ENCODE results near the gene RNASEH1.

Gene RNASEH1, protein sequence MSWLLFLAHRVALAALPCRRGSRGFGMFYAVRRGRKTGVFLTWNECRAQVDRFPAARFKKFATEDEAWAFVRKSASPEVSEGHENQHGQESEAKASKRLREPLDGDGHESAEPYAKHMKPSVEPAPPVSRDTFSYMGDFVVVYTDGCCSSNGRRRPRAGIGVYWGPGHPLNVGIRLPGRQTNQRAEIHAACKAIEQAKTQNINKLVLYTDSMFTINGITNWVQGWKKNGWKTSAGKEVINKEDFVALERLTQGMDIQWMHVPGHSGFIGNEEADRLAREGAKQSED

DNA sequence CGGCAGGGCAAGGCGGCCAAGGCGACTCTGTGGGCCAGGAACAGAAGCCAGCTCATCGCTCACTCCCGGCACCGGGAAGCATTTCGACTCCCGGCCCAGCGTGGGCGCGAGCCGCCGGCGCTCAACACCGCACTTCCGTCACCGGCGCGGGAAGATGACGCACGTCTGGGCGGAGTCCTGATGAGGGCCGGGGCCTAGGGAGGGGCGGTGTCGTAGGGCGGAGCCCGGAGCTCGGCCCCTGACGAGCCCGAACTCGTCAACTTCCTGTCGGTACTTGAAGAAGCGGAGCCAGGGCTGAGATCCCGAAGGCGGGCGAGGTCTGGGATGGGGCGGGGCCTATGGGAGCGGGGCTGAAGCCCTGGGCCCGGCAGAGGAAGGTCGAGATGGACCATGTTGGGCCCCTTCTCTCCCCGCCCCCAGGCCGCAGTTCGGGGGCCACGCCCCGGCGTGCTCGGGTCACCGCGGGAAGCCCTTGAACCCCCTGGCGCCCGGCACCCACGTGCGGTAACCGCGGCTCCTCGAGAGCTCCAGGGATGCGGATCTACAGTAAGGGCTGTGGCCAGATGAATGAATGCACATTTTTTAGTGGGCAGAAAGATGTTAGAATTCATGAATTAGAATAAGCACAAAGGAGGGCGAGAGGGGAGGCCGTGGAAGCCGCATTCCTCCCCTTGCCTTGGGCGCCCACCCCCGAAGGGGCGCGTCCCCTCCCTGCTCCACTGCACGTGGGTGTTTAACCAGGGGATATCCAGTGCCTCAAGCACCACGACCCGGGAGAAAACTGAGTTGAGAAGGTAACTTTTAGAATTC lies at the start of gene RNASEH1:
Gene RNASEH1, minus strand, starts transcription at position 129 of the 810 bp plus-strand sequence. Its CDS starts 73 bp downstream, at position 56.
- H3K4me3 ChIP-seq (ENCODE audit: low read depth, low read length), result peak within 1 kb of the TSS; percentile 87
- TF ChIP-seq, protein P1, sequence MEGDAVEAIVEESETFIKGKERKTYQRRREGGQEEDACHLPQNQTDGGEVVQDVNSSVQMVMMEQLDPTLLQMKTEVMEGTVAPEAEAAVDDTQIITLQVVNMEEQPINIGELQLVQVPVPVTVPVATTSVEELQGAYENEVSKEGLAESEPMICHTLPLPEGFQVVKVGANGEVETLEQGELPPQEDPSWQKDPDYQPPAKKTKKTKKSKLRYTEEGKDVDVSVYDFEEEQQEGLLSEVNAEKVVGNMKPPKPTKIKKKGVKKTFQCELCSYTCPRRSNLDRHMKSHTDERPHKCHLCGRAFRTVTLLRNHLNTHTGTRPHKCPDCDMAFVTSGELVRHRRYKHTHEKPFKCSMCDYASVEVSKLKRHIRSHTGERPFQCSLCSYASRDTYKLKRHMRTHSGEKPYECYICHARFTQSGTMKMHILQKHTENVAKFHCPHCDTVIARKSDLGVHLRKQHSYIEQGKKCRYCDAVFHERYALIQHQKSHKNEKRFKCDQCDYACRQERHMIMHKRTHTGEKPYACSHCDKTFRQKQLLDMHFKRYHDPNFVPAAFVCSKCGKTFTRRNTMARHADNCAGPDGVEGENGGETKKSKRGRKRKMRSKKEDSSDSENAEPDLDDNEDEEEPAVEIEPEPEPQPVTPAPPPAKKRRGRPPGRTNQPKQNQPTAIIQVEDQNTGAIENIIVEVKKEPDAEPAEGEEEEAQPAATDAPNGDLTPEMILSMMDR (IDR thresholded peaks at IDR 0.05; ENCODE audit: insufficient read depth, low read depth, low read length, missing control alignments), result no peak
- peak; percentile 99 for DNase-seq (ENCODE audit: low read depth)

DNA sequence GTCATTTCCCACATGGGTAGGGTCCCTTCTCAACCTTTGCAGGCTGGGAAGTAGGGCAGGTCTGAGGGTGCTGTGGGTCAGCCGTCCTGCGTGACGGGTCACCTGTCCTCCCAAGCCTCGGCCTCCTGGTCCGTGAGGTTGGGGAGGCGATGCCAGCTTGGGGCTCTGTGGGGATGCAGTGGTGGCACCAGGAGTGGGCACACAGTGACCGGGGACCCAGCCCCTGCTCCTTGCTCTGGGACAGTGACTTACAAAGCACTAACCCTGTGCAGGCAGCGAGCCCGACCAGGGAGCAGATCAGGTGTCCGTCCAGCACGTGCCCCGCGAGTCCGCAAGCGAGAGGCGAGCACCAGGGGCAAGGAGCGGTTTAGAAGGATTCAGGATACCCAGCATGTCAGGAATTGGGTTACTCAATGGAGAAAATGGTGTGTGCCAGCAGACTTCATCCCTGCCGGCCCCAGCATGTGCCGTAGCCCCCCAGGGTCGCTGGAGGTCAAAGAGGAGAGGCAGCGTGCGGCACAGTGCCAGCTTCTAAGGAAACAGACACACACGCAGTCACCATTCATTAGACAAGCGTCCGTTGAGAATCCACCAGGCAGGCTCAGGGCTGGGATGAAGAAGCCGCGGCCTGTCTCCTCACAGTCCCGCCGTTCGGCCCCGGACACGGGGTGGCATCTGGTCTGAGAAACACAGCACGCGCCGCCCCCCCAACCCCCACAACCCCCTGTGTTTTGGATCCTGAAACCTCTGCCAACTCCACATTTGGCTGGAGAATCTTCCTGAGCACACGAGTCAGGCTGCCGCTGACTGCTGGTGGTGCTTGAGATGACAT lies 48.5 kb upstream of the RNASEH1 start:
- no peak overlapping the region for H3K4me3 ChIP-seq (ENCODE audit: low read depth, low read length)
- no peak for DNase-seq (ENCODE audit: low read depth)
- TF ChIP-seq, protein P1 (IDR thresholded peaks at IDR 0.05; ENCODE audit: insufficient read depth, low read depth, low read length, missing control alignments), result no peak

DNA sequence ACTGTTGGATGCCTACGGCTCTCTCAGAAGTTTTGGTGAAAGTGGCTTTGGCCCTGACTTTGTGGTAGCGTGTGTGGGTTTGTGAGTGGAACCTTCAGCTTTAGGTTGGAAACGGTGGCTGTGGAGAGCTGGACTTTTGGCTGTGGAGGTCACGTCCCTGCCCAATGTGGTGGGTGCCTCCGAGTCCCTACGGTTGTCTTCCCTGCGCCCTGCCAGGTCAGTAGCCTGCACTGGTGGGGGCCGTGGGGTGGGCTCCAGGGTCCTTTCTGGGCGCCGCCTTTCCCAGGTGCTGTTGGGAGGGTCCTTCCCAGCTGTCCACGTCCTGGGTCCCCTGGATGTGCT lies 47.9 kb upstream of the RNASEH1 start:
- TF ChIP-seq, protein P1 (IDR thresholded peaks at IDR 0.05; ENCODE audit: insufficient read depth, low read depth, low read length, missing control alignments), result no peak
- H3K4me3 ChIP-seq (ENCODE audit: low read depth, low read length), result peak overlapping the region; percentile 57
- DNase-seq (ENCODE audit: low read depth), result no peak

DNA sequence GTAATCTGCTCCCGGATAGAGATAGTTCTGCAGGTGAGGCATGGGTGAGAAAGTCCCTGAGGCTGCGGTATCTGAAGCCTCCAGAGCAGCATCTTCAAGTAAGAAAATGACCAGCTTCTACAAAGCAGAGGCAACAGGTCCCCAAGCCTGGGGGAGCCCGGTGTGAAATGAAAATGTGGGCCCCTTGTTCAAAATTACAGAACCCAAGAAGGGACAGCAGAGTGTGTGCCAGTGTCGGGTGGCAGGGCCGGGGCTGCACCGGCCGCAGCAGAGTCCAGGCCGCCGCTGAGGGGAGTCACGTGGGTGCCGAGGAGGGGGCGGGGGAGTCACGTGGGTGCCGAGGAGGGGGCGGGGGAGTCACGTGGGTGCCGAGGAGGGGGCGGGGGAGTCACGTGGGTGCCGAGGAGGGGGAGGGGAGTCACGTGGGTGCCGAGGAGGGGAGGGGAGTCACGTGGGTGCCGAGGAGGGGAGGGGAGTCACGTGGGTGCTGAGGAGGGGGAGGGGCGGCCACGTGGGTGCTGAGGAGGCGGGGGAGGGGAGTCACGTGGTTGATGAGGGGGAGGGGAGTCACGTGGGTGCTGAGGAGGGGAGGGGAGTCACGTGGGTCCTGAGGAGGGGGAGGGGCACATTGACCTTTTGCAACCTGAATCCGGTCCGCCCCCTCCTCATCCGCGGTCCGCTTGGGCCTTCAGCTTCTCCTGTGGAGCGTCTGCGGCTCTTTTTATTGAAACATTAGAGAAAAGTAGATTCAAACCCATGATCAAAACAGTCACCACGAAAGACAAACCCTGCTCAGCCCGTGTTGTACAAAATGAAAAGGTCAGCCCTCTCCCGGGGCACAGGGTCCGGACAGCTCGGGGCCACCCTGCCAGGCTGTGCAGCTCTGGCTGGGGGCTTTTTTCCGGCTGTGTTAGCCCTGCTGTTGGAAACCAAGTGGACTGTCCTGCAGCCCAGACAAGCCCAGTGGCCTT lies 47.1 kb upstream of the RNASEH1 start:
- DNase-seq (ENCODE audit: low read depth), result peak; percentile 77
- H3K4me3 ChIP-seq (ENCODE audit: low read depth, low read length), result peak overlapping the region; percentile 57
- TF ChIP-seq, protein P1 (IDR thresholded peaks at IDR 0.05; ENCODE audit: insufficient read depth, low read depth, low read length, missing control alignments), result no peak

DNA sequence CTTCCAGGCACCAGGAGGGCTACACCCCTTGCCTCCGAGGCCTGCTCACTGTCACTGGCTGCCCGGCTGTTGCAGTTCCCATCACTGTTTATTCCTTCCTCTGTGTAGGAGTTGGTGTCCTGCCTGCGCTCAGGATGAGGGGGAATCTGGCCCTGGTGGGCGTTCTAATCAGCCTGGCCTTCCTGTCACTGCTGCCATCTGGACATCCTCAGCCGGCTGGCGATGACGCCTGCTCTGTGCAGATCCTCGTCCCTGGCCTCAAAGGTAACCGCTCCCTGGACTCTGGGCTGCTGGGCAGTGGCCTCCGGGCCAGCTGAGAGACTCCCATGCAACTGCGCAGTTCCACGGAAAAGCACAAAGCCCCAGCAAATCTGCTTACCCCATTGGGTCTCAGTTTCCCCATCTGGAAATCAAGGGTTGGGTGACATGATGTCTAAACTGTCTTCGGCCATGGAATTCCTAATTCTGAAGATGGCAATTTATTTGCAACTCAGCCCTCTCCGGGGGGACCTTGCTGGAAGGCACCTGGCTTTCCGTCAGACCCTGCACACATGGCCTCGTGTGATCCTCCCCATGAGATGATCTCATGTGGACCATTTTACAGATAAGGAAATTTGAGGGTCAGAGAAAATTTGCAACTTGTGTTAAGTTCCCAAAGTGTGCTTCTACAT lies 46.2 kb upstream of the RNASEH1 start:
- no peak overlapping the region for H3K4me3 ChIP-seq (ENCODE audit: low read depth, low read length)
- DNase-seq (ENCODE audit: low read depth), result no peak
- TF ChIP-seq, protein P1 (IDR thresholded peaks at IDR 0.05; ENCODE audit: insufficient read depth, low read depth, low read length, missing control alignments), result no peak
